Adrenal gland (tissue), 12 donors: Measurements from ENCODE around the gene CYREN. TPM values are rescaled to one million over a fixed set of nuclear protein-coding genes. Genes with fewer than 3 reads are reported as not detected.

Source experiments
- DNase-seq, 7 donors: peaks; one replicate each; pipeline ENCODE4 v3.0.0-alpha.2; 2019 to 2020
- H3K27ac ChIP-seq, 5 donors: fragments of 200-600 bp; sonication (generic) in 4 of 5; 1 replicate in 3 of 5; 2 replicates in 2 of 5; pipeline versions ENCODE4 v1.5.1 to v1.8.0; 2016 to 2020; ENCODE audit warnings: mild to moderate bottlenecking in 1 of 5
- H3K27me3 ChIP-seq: fragments of 200-600 bp; 2 replicates; pipeline ENCODE4 v1.8.0; 2021
- H3K36me3 ChIP-seq, 2 donors: fragments of 200-600 bp; replicated peaks in 1 of 2; 1 replicate in 1 of 2; 2 replicates in 1 of 2; pipeline versions ENCODE4 v1.5.1 to v1.8.0; 2018 to 2022
- H3K4me1 ChIP-seq, 2 donors: fragments of 200-600 bp; replicated peaks in 1 of 2; 1 replicate in 1 of 2; 2 replicates in 1 of 2; pipeline versions ENCODE4 v1.5.1 to v1.8.0; 2018 to 2021
- H3K4me3 ChIP-seq, 4 donors: fragments of 200-600 bp; sonication (generic) in 3 of 4; one replicate each; pipeline ENCODE4 v1.5.1; 2016 to 2018
- H3K9me3 ChIP-seq, 3 donors: fragments of 200-600 bp; sonication (generic) in 1 of 3; replicated peaks in 1 of 3; 1 replicate in 2 of 3; 2 replicates in 1 of 3; pipeline versions ENCODE4 v1.5.1 to v1.8.0; 2016 to 2021
- CTCF ChIP-seq, 6 experiments: fragments of 450-650 bp in 4 of 6; fragments of 200-600 bp in 2 of 6; sonication (generic) in 1 of 6; IDR thresholded peaks; 1 replicate in 5 of 6; 2 replicates in 1 of 6; pipeline versions ENCODE4 v1.5.1 to v1.8.0; 2016 to 2021; ENCODE audit warnings: antibody characterized with exemption in 6 of 6, mild to moderate bottlenecking in 2 of 6, moderate library complexity in 1 of 6
- POLR2A ChIP-seq, 2 donors: fragments of 450-650 bp; IDR thresholded peaks; one replicate each; pipeline ENCODE4 v1.6.1; 2017; ENCODE audit warnings: antibody characterized with exemption in 2 of 2, mild to moderate bottlenecking in 2 of 2, moderate library complexity in 1 of 2
- WGBS, 4 donors: extraction: QIAGEN DNeasy Blood & Tissue Kit in 2 of 4; methylation state at CpG; one replicate each; pipeline versions ENCODE4 v1.1.5 to v1.1.7; 2013 to 2017; 5-methylcytosine and 5-hydroxymethylcytosine counted together
- intact Hi-C, 2 donors: fragments of 100-400 bp; cut with DNase I; formaldehyde crosslinking; loops; one replicate each; pipeline versions ENCODE4 v1.14.1 to v1.15.0; 2022 to 2023
- polyA plus RNA-seq, 3 donors: library from polyadenylated mRNA; stranded (reverse); fragments of 200-250 nt in 2 of 3; fragments of 350-450 nt in 1 of 3; fragmentation: Illumina TruSeq in 1 of 3; extraction: RNeasy Lipid Tissue Mini Kit (QIAGEN cat#74804) in 1 of 3; gene quantifications; one replicate each; pipeline ENCODE4 v1.2.3, GENCODE V29; 2013 to 2014
- total RNA-seq, 9 donors: library from RNA; depleted of rRNA in 4 of 9; stranded (reverse); fragments of >200 nt in 4 of 9; fragments of 120-200 nt in 1 of 9; fragmentation: NEBNext Ultra II Directional in 1 of 9; extraction: Animal tissue kit (Norgen Biotek cat#: 25700) in 1 of 9; gene quantifications; one replicate each; pipeline versions ENCODE4 v1.1.0 to v1.2.4, GENCODE V29; 2013 to 2023
- donor health status: healthy with polysubstance abuse.
- donor health status: Bipolar disorder and iron deficiency.
- donor health status: DM: yes; HTN: yes; CAD: no.
- donor health status: DM: no; HTN: no; CAD: no.
- donor health status: DM: no; HTN: no; CAD: no.
- donor health status: DM: yes; HTN: yes; CAD: no.

The CYREN gene
- total and polyA plus RNA-seq, 12 donors: 33.1 to 66.2 (median 48.5) TPM

GRCh38 chr7:135164357-135165061 is 6.0 kb downstream of the CYREN start:
- TF ChIP-seq POLR2A (IDR thresholded peaks at IDR 0.05) (no peak), CTCF (IDR thresholded peaks at IDR 0.05) (no peak)
- intact Hi-C loops: loop anchor here (10.0 kb wide), 3 partner anchors 170 to 470 kb away; partner anchors contain the start of gene AGBL3 (in 1 of the 2)
- Histone ChIP-seq H3K27ac (peak overlapping the region in 2 of 5 donors; percentile 44 to 91), H3K36me3 (peaks cover 0 to 38% of the 10 kb centered on the region in 2 donors), H3K4me3 (no peak overlapping the region), H3K9me3 (no peaks in the 10 kb centered on the region), H3K4me1 (peaks cover 20 to 58% of the 10 kb centered on the region in 2 donors), H3K27me3 (no peaks in the 10 kb centered on the region)
- WGBS, 4 donors: 78 to 88% (median 84%) methylated on average over 8 to 18 of the region's 18 CpGs
- peak in 2 of 7 donors; percentile 41 to 67 for DNase-seq

GRCh38 chr7:135162382-135163001 is 8.0 kb downstream of the CYREN start:
- H3K27ac ChIP-seq: peak overlapping the region in 2 of 5 donors; percentile 80 to 85
- no peak for DNase-seq
- intact Hi-C loops: loop anchor here (10.0 kb wide), 3 partner anchors 168 to 468 kb away; partner anchors contain the start of gene AGBL3 (in 1 of the 2)
- H3K27me3 ChIP-seq: no peaks in the 10 kb centered on the region
- H3K4me3 ChIP-seq: no peak overlapping the region
- H3K4me1 ChIP-seq: peaks cover 29 to 51% of the 10 kb centered on the region in 2 donors
- TF ChIP-seq POLR2A (IDR thresholded peaks at IDR 0.05) (no peak), CTCF (IDR thresholded peaks at IDR 0.05) (no peak)
- no peaks in the 10 kb centered on the region for H3K9me3 ChIP-seq
- 88 to 99% (median 94%) methylated on average over 2 of the region's 2 CpGs for WGBS, 4 donors
- peaks cover 0 to 28% of the 10 kb centered on the region in 2 donors for H3K36me3 ChIP-seq

GRCh38 chr7:135161669-135162068 is 8.8 kb downstream of the CYREN start:
- Histone ChIP-seq H3K4me3 (no peak overlapping the region), H3K4me1 (peaks cover 29 to 46% of the 10 kb centered on the region in 2 donors), H3K36me3 (peaks cover 0 to 20% of the 10 kb centered on the region in 2 donors), H3K27ac (peak overlapping the region in 2 of 5 donors; percentile 80 to 85), H3K9me3 (no peaks in the 10 kb centered on the region), H3K27me3 (no peaks in the 10 kb centered on the region)
- DNase-seq: no peak
- intact Hi-C loops: loop anchor here (10.0 kb wide), 3 partner anchors 167 to 467 kb away; partner anchors contain the start of gene AGBL3 (in 1 of the 2)
- no peak for TF ChIP-seq POLR2A (IDR thresholded peaks at IDR 0.05)
- no peak for TF ChIP-seq CTCF (IDR thresholded peaks at IDR 0.05)
- WGBS, 4 donors: 72 to 83% (median 76%) methylated on average over 6 of the region's 6 CpGs
